Common myeloid progenitor, CD34-positive (primary cell): ENCODE results near the gene ANKS1A.
"Not testable (repeated sequence)": the region's sequence is repeated elsewhere in the genome, so short reads cannot be mapped to it uniquely, and the experiment has no call there.

Experiments
- CTCF ChIA-PET: fragments of 350-600 bp; sonication (Branson Sonifier 250); formaldehyde crosslinking; loops from one replicate; lab custom pipeline; 2021; ENCODE audit warnings: antibody characterized with exemption; lab: Charles Lee
- POLR2A ChIA-PET: fragments of 350-600 bp; sonication (Branson Sonifier 250); formaldehyde crosslinking; loops from one replicate; lab custom pipeline; 2021; ENCODE audit warnings: antibody characterized with exemption; lab: Charles Lee
- DNase-seq, 3 donors: peaks; one replicate each; pipeline versions ENCODE4 v3.0.0 to v3.0.0-alpha.2; 2013
- H3K27ac ChIP-seq, 2 experiments: 1 replicate in 1 of 2; 2 replicates in 1 of 2; pipeline ENCODE4 v1.7.0; 2013; ENCODE audit warnings: inconsistent platforms in 2 of 2, low read length in 2 of 2, mild to moderate bottlenecking in 2 of 2, low read depth in 1 of 2, moderate library complexity in 1 of 2; ENCODE audit not compliant: severe bottlenecking in 2 of 2, insufficient read depth in 1 of 2, poor library complexity in 1 of 2
- H3K27me3 ChIP-seq, 5 experiments: replicated peaks in 2 of 5; 1 replicate in 3 of 5; 2 replicates in 2 of 5; pipeline versions ENCODE4 v1.6.1 to v1.7.0; 2013; ENCODE audit warnings: low read length in 4 of 5, mild to moderate bottlenecking in 2 of 5, moderate library complexity in 2 of 5, inconsistent platforms in 1 of 5; ENCODE audit not compliant: insufficient read depth in 5 of 5, control insufficient read depth in 4 of 5
- H3K36me3 ChIP-seq, 4 experiments: 1 replicate in 2 of 4; 2 replicates in 2 of 4; pipeline versions ENCODE4 v1.6.1 to v1.7.0; 2013; ENCODE audit warnings: low read length in 3 of 4, control low read depth in 1 of 4, mild to moderate bottlenecking in 1 of 4; ENCODE audit not compliant: control insufficient read depth in 4 of 4, insufficient read depth in 4 of 4
- H3K4me1 ChIP-seq, 4 experiments: 1 replicate in 3 of 4; 2 replicates in 1 of 4; pipeline versions ENCODE4 v1.6.1 to v1.7.1; 2013; ENCODE audit warnings: low read length in 3 of 4, mild to moderate bottlenecking in 3 of 4, control low read depth in 1 of 4, inconsistent platforms in 1 of 4, moderate library complexity in 1 of 4; ENCODE audit not compliant: control insufficient read depth in 4 of 4, insufficient read depth in 4 of 4; ENCODE audit errors: control extremely low read depth in 1 of 4
- H3K4me3 ChIP-seq, 7 experiments: 1 replicate in 4 of 7; 2 replicates in 3 of 7; pipeline versions ENCODE4 v1.5.1 to v1.7.0; 2013; ENCODE audit warnings: mild to moderate bottlenecking in 7 of 7, low read length in 6 of 7, moderate library complexity in 6 of 7, inconsistent platforms in 2 of 7, low read depth in 2 of 7, control low read depth in 1 of 7; ENCODE audit not compliant: insufficient read depth in 4 of 7, control insufficient read depth in 1 of 7; ENCODE audit errors: extremely low read depth in 1 of 7
- H3K9me3 ChIP-seq, 5 experiments: 1 replicate in 4 of 5; 2 replicates in 1 of 5; pipeline versions ENCODE4 v1.6.1 to v1.7.1; 2013; ENCODE audit warnings: low read length in 4 of 5, mild to moderate bottlenecking in 2 of 5, inconsistent platforms in 1 of 5, low read depth in 1 of 5, moderate library complexity in 1 of 5; ENCODE audit not compliant: control insufficient read depth in 4 of 5, insufficient read depth in 2 of 5; ENCODE audit errors: control extremely low read depth in 1 of 5
- WGBS: methylation state at CpG from one replicate; pipeline ENCODE4 v1.1.5; 2013; ENCODE audit not compliant: insufficient coverage; 5-methylcytosine and 5-hydroxymethylcytosine counted together

Gene ANKS1A

GRCh38 chr6:35001349-35001748 lies 112.3 kb downstream of the ANKS1A start:
- H3K9me3 ChIP-seq, H3K27ac ChIP-seq, H3K4me3 ChIP-seq, H3K27me3 ChIP-seq, H3K4me1 ChIP-seq, DNase-seq: not testable (repeated sequence)
- WGBS = 80% methylated on average over 1 of the region's 6 CpGs
- H3K36me3 ChIP-seq = peaks cover 3 to 18% (median 15%) of the 10 kb centered on the region in 4 experiments
- ChIA-PET CTCF (interaction anchor here (1.0 to 2.8 kb wide), 5 partner anchors 10 to 244 kb away, joined by 3 to 8 read pairs (median 3); no protein-coding TSS in a partner anchor), POLR2A (interaction anchor here (0.7 kb wide), 1 partner anchor 9 kb away, joined by 3 read pairs; no protein-coding TSS in a partner anchor)

- CTCF ChIA-PET = interaction anchor here (1.1 to 1.6 kb wide), 2 partner anchors 12 to 16 kb away, joined by 3 to 7 read pairs; no protein-coding TSS in a partner anchor
- H3K27ac ChIP-seq, DNase-seq, H3K9me3 ChIP-seq, H3K4me3 ChIP-seq, H3K36me3 ChIP-seq, H3K27me3 ChIP-seq, POLR2A ChIA-PET, H3K4me1 ChIP-seq: not testable (repeated sequence)
- 100% methylated on average over 1 of the region's 12 CpGs for WGBS
Observed at GRCh38 chr6:35003886-35004530, 115.0 kb downstream of the ANKS1A start.

GRCh38 chr6:35007016-35007415 lies 118.0 kb downstream of the ANKS1A start:
- H3K4me1 ChIP-seq = peaks cover 0 to 4% (median 0%) of the 10 kb centered on the region in 4 experiments
- no peak overlapping the region for H3K27ac ChIP-seq
- H3K27me3 ChIP-seq = no peaks in the 10 kb centered on the region
- H3K4me3 ChIP-seq = no peak overlapping the region
- peaks cover 0 to 9% (median 4%) of the 10 kb centered on the region in 4 experiments for H3K36me3 ChIP-seq
- DNase-seq = no peak
- WGBS = 100% methylated on average over 2 of the region's 2 CpGs
- no peaks in the 10 kb centered on the region for H3K9me3 ChIP-seq
- ChIA-PET POLR2A (no interaction called here), CTCF (no interaction called here)

- Histone ChIP-seq H3K4me1 (peaks cover 0 to 4% (median 0%) of the 10 kb centered on the region in 4 experiments), H3K27me3 (no peaks in the 10 kb centered on the region), H3K36me3 (peaks cover 0 to 2% (median 0%) of the 10 kb centered on the region in 4 experiments), H3K9me3 (no peaks in the 10 kb centered on the region), H3K27ac (no peak overlapping the region), H3K4me3 (no peak overlapping the region)
- ChIA-PET POLR2A (interaction anchor here (0.7 kb wide), 1 partner anchor 19 kb away, joined by 3 read pairs; no protein-coding TSS in a partner anchor), CTCF (interaction anchor here (1.1 kb wide), 1 partner anchor 21 kb away, joined by 3 read pairs; no protein-coding TSS in a partner anchor)
- DNase-seq = no peak
- WGBS = 100% methylated on average over 6 of the region's 7 CpGs
Observed at GRCh38 chr6:35008858-35009257, 119.8 kb downstream of the ANKS1A start.

- ChIA-PET CTCF (interaction anchor here (0.8 to 2.1 kb wide), 7 partner anchors 8 to 229 kb away, joined by 3 to 8 read pairs (median 3); no protein-coding TSS in a partner anchor), POLR2A (interaction anchor here (0.6 kb wide), 1 partner anchor 565 kb away, joined by 3 read pairs; no protein-coding TSS in a partner anchor)
- no peak overlapping the region for H3K4me3 ChIP-seq
- whole genome bisulfite sequencing = 33% methylated on average over 3 of the region's 4 CpGs
- DNase-seq = no peak
- no peak overlapping the region for H3K27ac ChIP-seq
- H3K36me3 ChIP-seq = peaks cover 0 to 2% (median 0%) of the 10 kb centered on the region in 4 experiments
- H3K4me1 ChIP-seq = peaks cover 0 to 7% (median 2%) of the 10 kb centered on the region in 4 experiments
- no peaks in the 10 kb centered on the region for H3K9me3 ChIP-seq
- H3K27me3 ChIP-seq = no peaks in the 10 kb centered on the region
Observed at GRCh38 chr6:35011096-35012041, 122.3 kb downstream of the ANKS1A start.

- ChIA-PET CTCF (interaction anchor here (1.2 kb wide), 1 partner anchor 9 kb away, joined by 3 read pairs; no protein-coding TSS in a partner anchor), POLR2A (no interaction called here)
- DNase-seq = no peak
- Histone ChIP-seq H3K4me1 (peaks cover 0 to 8% (median 4%) of the 10 kb centered on the region in 4 experiments), H3K27me3 (no peaks in the 10 kb centered on the region), H3K9me3 (no peaks in the 10 kb centered on the region), H3K27ac (no peak overlapping the region), H3K36me3 (peaks cover 3 to 16% (median 10%) of the 10 kb centered on the region in 4 experiments), H3K4me3 (no peak overlapping the region)
- 98% methylated on average over 6 of the region's 6 CpGs for WGBS
Observed at GRCh38 chr6:35013701-35014100, 124.6 kb downstream of the ANKS1A start.
